GM12891 (cell line): ENCODE results near the gene PGBD5.

Experiments
- POLR2A ChIP-seq: IDR thresholded peaks from 2 replicates; pipeline ENCODE4 v1.6.1; 2011; ENCODE audit warnings: low read depth, low read length, control low read depth
- POLR2AphosphoS5 ChIP-seq: IDR thresholded peaks from 2 replicates; pipeline ENCODE4 v1.6.1; 2011; ENCODE audit warnings: low read depth, low read length, control low read depth
- TAF1 ChIP-seq: IDR thresholded peaks from 2 replicates; pipeline ENCODE4 v1.6.1; 2011; ENCODE audit warnings: low read depth, low read length, control low read depth

DNA sequence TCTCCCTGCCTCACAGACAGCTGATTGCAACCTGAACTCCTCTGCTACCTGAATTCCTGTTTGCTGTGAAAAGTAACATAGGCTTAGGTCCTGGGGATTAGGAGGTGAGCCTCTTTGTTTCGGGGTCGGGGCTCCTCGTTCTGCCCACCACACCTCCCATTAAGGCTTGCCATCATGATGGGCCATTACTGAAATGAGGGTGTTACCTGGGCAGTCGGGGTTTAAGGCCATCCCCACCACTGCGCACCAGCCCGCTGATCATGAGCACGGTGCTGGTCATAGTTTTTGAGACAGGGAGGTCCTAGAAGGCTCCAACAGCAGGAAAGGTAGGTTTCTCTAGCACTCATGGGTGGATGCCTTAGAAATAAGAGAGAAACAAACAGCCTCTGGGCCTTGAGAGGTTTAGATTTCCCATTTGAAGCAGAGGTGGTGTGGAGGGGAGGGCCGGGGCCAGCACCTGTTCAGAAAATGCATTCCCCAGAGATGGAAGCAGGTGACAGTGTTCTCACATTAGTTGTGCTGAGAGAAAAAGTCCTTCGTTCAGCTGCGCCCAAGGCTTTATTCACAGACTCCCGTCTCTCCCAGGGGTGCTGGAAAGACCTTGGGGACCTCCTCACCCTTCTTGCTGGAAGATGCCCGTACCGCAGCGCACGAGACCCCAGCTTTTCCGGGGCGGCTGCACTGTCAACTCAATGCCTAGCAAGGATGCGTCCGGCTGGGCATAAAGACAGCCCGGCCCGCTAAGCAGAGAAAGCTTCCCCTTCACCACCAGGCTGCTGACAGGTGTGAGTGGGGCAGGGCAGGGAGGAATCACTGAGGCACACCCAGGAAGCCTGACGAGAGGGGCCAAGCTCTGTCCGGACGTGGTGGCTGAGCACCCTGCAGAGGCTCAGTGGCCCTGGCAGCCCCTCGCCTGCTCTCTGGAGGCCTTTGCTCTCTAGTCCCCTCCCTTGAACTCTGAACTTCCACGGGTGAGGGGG, 125.5 kb downstream of the PGBD5 start:
- TF ChIP-seq TAF1, result no peak
- no peak for TF ChIP-seq POLR2A
- TF ChIP-seq POLR2AphosphoS5, result no peak
